ENCODE results near the gene HELB. TPM values are rescaled to one million over a fixed set of nuclear protein-coding genes. Genes with fewer than 3 reads are reported as not detected.
"Not testable (repeated sequence)": the region's sequence is repeated elsewhere in the genome, so short reads cannot be mapped to it uniquely, and the experiment has no call there.

The HELB gene
- total RNA-seq, 2 donors from 2014 or later = 3.8 to 4.1 TPM

DNA sequence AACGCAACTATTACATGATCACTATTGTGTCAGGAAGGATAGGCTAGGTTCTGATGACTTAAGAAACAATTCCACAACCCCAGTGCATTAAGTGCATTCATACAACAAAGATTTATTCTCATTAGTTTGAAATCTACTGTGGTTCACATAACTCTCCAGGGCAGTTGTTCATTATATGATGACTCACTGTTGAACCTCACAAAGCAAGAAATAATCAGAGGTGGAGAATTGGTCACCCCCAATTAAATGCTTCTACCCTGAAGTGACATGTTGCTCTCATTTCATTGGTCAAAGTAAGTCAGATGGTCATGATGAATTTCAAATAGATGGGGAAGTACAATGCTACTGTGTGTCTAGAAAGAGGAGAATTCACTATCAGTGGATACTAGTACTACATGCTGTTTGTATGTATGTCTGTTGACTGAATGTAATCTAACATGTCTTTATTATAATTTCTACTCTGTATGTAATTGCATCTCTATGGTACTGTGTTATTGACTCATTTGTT is 6.1 kb upstream of the HELB start:
- ATAC-seq = no peak
- DNase-seq = no peak
- intact Hi-C loops (cut with DNase I, micrococcal nuclease) = no loop called here

DNA sequence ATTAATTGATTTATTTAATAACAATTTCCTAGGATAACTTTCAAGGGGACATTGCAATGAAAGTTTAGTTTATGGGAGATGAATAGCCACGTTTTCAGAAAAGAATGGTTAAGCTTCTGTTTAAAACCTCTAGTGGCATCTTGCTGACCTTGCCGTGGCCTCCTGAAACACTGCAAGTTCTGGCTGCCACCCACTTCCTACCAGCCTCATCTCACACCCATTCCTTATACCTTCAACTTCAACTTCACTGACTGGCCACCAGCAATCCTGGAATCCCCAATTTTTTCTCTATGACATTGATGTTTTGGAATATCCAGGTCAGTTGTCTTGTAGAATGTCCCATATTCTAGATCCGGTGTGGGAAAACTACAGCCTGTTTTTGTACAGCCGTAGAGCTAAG is 5.2 kb upstream of the HELB start:
- DNase-seq (no peak), ATAC-seq (no peak)
- intact Hi-C loops (cut with DNase I, micrococcal nuclease) = no loop called here

DNA sequence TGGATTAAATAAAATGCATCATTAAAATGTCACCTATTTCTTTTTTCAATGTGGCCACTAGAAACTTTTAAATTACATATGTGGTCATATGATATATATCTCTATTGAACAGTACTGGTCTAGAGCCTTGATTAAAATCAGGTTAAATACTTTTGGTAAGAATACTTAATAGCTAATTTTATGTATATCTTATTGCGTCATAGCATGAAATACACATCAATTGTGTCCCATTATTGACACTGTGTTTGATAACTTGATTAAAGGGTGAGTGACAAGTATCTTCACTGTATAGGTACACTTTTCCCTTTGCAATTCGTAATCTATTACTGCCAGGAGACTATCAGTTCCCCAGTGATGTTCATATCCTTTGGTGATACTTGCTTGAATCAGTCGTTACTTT is 4.4 kb upstream of the HELB start:
- intact Hi-C loops (cut with DNase I, micrococcal nuclease) = no loop called here
- ATAC-seq = no peak

DNA sequence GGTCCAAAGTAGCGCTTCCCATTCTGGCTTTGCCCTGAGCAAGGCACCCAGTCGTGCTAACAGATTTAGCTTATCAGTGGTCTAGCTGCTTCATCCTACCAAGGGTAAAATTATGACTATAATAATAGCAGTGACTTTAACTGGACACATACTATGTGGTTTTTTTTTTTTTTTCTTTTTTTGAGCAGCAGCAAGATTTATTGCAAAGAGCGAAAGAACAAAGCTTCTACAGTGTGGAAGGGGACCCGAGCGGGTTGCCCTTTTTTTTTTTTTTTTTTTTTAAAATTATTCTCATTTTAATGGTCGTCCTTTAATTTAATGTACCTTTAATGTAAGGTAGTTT is 505 bp downstream of the HELB start:
- DNase-seq = no peak
- intact Hi-C loops (cut with DNase I, micrococcal nuclease) = no loop called here
- ATAC-seq = peak; percentile 2

More for the DNA sequence above, 4.4 kb upstream of the HELB start:
- no peak for DNase-seq

DNA sequence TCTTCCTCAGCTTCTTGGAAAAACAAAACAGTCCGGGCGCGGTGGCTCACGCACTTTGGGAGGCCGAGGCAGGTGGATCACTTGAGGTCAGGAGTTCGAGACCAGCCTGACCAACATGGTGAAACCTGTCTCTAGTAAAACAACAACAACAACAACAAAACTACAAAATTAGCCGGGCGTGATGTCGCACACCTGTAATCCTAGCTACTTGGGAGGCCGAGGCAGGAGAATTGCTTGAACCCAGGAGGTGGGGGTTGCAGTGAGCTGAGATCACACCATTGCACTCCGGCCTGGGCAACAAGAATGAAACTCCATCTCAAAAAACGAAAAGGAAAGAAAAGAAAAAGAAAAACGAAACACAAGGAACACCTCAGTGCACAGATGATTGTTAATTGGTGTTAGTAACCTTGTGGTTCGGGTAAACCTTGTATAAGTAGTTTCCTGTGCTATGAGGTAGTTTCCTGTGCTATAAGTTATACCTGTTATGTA is 1.1 kb downstream of the HELB start:
- intact Hi-C loops (cut with DNase I, micrococcal nuclease) = not testable (repeated sequence)
- peak; percentile 18 for ATAC-seq
- DNase-seq = peak in 1 of 2 donors; percentile 18

DNA sequence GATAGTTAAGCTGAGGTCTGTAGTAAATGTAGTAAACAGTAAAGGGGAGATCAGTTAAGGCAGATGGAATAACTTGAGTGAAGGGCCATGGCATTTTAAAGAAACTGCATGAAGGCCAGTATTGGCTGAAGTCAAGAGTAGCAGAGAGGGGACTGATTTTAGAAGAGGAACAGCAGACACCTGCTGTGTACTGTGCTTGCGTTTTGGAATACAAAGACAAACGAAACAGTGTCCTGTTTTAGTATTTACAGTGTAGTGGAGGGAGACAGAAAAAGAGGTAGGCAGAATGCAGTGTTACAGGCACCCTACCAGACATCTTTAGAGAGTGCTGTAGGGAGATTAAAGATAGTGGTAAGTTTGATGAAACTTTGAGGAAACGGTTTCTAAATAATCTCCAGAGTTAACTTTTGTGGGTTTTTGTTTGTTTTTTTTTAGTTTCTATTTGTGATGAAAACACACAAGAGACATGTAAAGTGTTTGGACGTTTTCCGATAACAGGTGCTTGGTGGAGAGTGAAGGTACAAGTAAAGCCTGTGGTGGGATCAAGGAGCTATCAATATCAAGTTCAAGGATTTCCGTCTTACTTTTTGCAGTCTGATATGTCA is 2.1 kb downstream of the HELB start:
- intact Hi-C loops (cut with DNase I, micrococcal nuclease) = no loop called here
- DNase-seq (no peak), ATAC-seq (no peak)

DNA sequence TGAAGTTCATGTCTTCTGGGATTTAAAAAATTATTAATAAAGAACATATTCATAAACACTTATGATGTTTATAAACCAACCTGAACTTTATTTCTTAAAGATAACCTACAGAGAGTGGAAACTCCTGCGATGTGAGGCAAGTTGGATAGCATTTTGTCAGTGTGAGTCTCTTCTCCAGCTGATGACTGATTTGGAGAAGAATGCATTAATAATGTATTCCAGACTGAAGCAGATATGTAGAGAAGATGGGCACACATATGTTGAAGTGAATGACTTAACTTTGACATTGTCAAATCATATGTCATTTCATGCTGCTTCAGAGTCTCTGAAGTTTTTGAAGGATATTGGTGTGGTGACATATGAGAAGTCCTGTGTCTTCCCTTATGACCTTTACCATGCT is 7.3 kb downstream of the HELB start:
- intact Hi-C loops (cut with DNase I, micrococcal nuclease) = no loop called here
- no peak for DNase-seq
- ATAC-seq = no peak

DNA sequence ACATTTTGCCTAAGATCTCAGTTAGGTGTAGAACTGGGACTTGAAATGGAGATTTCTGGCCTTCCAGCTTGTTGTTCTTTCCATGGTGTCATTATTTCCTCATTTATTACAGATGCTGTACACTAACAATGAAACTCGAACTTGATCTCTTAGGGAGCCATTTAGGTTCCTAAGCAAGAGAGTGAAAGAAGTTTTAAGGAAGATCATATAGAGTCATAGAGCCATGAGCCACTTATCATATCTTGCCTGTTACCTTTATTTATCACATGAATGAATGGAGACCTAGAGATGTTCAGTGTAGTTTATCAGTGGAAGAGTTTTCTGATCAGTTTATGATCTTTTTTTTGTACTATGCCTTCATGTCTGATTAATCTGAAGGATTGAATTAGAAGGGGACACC is 9.9 kb downstream of the HELB start:
- ATAC-seq (no peak), DNase-seq (no peak)
- intact Hi-C loops (cut with DNase I, micrococcal nuclease) = no loop called here

DNA sequence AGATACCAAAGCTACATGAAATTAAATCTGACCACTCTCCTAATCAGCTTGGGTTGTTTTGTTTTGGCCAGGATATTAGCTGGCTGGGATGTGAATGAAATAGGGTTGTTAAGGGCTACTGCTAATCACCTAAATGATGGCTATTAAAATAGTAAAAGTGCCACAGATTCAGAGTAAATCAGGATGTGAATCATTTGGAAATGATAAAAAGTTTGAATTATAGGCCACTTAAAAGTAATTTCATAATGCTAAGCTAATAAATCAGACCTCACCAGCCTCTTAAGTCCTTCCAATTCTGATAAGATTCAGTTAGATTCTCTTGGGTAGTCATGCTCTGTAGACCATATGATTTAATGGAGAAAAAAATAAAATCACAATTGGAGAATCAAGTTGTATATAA is 12.0 kb downstream of the HELB start:
- DNase-seq = no peak
- intact Hi-C loops (cut with DNase I, micrococcal nuclease) = no loop called here
- no peak for ATAC-seq

DNA sequence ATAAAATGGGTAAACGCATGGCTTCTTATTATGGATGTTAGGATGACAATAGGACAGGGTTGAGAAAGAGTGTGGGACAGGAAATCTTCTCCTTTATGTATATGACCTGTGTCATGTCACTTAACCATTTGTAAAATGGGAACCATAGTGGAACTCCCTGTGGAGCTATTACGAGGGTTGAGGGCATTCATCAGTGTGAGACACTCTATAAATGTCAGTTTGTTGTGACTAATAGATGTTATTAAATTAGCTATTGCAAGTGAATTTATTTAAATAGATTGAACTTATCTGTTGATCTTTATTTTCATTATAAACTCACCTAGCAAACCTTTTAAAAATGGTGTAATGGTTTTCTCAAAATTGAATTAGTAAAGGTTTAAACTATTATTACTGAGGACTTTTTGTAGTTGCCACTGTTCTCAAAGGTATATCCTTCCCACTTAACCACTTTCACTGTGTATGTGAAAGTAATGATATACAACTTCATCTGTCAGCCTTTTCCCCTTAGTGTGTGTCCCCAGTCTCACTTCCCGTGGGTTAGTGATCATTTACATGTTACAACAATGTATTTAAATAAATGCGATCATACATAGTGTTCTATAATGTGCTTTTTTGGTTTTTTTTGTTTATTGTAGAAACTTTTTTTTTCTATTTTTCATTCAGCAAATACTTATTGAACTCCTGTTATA is 17.1 kb downstream of the HELB start:
- intact Hi-C loops (cut with DNase I, micrococcal nuclease) = no loop called here
- DNase-seq = no peak
- no peak for ATAC-seq

DNA sequence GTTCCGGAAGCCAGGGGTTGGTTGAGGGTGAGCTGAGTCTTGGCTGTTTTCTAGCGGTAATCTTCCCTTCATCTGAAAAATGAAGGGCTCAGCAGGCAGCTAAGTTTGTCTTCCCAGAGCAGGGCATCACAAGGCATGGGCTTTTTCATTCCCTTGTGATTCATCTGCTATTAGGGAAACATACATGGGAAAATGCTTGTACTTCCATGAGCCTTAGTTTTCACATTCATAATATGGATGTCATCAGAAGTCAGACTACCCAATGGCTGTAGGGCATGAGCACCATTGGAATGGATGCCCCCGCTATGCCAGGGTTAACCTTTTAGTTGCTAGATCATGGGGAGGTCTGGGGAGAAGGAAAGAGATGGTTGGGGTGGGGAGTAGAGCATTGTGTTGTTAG is 18.7 kb downstream of the HELB start:
- intact Hi-C loops (cut with DNase I, micrococcal nuclease) = no loop called here
- ATAC-seq = no peak

DNA sequence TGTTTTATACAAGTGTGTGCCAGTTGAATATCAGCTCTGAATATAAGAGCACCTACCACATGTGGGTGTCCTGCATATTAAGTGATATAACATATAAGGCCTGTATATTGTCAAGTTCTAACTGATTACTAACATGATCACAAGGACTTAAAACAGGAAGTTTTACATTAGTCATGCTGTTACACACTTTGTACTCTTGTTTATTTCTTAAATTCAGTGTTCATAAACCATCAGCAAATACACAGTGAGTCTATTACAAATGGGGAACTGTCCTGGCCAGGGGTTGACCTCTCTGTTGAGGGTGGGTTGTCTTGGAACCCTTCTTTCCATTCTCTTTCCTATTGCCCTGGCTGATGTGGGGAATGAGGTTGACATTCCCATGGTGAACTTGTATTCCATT is 19.1 kb downstream of the HELB start:
- ATAC-seq = no peak
- intact Hi-C loops (cut with DNase I, micrococcal nuclease) = no loop called here
- no peak for DNase-seq

More for the DNA sequence above, 18.7 kb downstream of the HELB start:
- DNase-seq = no peak

DNA sequence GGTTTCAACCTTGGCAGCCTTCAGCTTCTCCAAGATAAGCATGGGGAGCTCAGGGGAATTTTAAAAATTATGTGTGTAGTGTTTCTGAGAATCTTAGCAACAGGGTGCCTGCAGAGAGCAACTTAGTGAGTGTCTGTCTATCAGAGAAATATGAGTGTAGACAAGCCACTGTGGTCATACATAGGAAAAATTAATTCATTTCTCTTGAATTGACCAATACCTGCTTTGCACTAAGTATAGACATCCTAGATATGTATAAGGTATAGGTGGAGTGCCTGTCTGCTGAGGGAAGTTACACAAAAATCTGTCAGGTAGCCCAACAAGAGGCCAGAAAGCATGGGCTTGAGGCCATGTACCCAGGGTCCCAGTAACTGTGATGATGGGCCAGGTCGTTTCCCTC is 20.7 kb downstream of the HELB start:
- intact Hi-C loops (cut with DNase I, micrococcal nuclease) = no loop called here
- DNase-seq (no peak), ATAC-seq (no peak)

DNA sequence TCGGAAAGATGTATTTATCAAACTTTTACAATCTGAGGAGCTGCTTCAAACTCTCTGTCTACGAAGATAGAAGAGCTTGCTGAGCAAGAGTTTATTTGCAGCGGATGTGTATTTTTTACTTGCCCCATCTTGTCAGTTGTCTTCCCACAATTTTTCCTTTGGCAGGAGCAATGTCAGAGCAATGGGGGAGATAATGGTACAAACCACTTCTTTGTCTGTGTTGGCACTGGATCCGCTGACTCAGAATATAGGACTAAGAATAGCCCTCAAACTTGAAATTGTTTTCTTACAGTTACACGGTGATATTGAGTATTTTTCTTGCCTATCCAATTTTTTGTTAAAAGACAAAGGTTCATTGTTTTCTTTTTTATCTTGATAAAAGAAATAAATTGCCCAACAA is 27.6 kb downstream of the HELB start:
- DNase-seq (no peak), ATAC-seq (no peak)
- intact Hi-C loops (cut with DNase I, micrococcal nuclease) = no loop called here

DNA sequence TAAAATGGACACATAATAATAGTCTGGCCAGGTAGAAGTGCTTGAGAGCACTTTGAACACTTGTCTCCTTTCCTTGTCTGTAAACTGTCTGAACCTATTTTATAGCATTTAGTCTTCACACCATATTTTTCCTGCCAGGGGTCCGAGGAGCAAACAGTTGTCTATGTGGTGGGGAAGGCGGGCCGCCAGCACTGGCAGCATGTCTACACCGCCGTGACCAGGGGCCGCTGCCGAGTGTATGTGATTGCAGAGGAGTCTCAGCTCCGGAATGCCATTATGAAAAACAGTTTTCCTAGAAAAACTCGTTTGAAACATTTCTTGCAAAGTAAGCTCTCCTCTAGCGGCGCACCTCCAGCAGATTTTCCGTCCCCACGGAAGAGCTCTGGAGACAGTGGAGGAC is 28.7 kb downstream of the HELB start:
- no peak for DNase-seq
- intact Hi-C loops (cut with DNase I, micrococcal nuclease) = no loop called here
- ATAC-seq = no peak

DNA sequence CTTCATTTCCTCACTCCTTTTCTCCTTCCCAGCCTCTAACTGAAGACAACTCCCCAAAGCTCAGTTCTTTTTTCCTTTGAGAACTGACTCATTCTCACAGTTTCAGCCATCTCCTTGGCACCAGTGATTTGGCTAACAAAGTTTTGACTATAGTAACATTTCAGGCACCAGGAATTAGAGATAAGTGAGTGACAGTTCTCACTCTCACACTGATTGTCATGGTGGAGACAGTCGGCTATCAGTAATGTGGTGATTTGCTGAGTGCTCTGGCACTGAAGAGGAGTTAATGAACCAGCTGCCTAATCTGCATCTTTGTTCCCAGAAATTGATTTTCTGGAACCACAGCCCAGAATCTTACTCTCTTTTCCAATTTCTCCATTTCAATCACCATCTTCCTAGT is 29.5 kb downstream of the HELB start:
- ATAC-seq = no peak
- intact Hi-C loops (cut with DNase I, micrococcal nuclease) = no loop called here

DNA sequence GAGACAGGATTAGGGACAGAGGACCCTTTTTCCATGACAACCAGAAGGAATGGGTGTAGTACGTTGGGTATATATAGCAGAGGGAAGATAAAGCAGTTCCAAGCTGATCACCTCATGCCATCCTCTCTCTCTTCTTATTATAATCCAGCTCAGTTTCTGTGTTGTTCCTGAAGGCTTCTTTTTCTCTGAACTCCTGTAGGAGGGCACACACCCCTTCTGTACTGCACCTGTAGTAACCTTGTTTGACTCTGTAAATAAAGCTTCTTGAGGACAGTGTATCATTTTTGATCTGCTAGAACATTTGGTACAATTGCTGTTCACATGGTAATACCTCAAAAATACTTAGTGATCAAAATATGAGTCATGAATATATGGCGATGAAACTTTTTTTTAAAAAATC is 33.5 kb downstream of the HELB start:
- DNase-seq = no peak
- intact Hi-C loops (cut with DNase I, micrococcal nuclease) = no loop called here
- ATAC-seq = no peak

More for the DNA sequence above, 29.5 kb downstream of the HELB start:
- DNase-seq = no peak

DNA sequence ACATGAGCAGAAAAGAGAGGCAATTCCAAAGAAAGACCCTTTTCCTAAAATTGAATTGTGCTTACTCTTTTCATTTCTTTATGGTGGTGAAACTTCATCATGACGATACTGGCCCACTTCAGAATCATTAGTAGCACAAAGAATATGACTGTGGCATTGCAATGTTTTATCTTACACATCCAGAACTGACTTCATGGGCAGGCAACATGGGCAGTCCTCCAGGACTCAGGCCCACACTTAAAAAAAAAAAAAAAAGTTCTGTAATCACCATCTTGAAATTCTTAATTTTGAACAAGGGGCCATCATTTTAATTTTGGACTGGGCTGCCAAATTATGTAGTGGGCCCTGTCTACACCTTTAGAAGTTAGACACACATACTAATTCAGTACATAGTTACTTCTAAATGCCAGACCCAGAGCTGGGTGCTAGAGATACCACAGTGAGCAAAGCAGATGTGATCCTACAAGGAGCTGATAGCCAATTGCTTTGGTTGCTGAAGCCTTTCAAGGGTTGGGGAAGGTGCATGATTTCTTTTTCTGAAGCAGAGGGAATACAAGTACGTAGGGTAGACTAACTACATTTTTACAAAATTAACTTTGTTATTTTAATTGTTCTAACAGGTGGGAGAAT is 35.2 kb downstream of the HELB start:
- ATAC-seq (no peak), DNase-seq (no peak)
- intact Hi-C loops (cut with DNase I, micrococcal nuclease) = no loop called here

DNA sequence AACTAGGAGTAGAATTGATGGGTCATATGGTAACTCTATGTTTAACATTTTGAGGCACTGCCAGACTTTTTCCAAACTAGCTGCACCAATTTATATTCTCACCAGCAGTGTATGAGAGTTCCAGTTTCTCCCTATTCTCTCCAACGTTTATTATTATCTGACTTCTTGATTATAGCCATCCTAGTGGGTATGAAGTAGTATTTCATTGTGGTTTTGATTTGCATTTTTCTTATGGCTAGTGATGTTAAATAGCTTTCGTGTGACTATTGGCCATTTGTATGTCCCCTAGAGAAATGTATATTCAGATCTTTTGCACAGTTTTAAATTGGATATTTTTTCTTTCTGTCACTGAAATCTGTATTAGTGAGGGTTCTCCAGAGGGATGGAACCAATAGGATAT is 37.8 kb downstream of the HELB start:
- no peak for ATAC-seq
- DNase-seq = no peak
- intact Hi-C loops (cut with DNase I, micrococcal nuclease) = no loop called here

DNA sequence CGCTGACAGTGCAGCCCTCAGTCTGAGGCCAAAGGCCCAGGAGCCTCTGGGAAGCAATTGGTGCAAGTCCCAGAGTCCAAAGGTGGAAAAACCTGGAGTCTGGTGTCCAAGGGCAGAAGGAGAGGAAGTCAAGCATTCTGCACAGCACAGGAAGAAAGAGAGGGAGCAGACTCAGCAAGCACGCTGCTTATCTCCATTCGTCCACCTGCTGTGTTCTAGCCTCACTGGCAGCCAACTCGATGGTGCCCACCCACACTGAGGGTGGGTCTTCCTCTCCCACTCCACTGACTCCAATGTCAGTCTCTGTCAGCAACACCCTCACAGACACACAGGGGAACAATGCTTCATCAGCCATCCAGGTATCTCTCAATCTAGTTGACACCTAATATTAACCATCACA is 38.8 kb downstream of the HELB start:
- DNase-seq (no peak), ATAC-seq (no peak)

More for the DNA sequence above, 38.8 kb downstream of the HELB start:
- intact Hi-C loops (cut with DNase I, micrococcal nuclease) = no loop called here
